GM21423 (cell line): Measurements from ENCODE around the gene KNL1.
"Not testable (repeated sequence)": the region's sequence is repeated elsewhere in the genome, so short reads cannot be mapped to it uniquely, and the experiment has no call there.

Source experiments
- ATAC-seq: cut with Tn5 transposase; IDR thresholded peaks from one replicate; pipeline ENCODE4 v1.9.1; 2021; ENCODE audit warnings: mild to moderate bottlenecking, moderate library complexity; ENCODE audit not compliant: unreplicated experiment

KNL1 gene

DNA sequence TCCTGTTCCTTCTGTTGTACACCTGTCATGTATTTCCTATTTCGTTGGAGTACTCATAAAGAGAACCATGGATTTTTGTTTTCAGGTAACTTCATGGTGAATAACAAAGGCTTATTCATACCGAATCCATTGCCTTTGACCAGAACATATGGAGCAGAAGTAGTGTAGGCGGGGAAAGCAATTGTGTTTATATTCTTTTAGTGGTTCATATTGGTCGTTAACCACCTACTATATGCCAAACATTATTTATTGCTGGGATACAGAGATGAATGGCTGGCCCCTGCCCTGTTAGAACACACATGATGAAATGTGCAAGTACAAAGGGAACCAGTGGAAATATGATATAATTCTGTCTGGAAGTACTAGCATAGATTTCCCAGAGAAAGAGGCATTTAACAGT is 15.2 kb upstream of the KNL1 start:
- ATAC-seq: no peak

DNA sequence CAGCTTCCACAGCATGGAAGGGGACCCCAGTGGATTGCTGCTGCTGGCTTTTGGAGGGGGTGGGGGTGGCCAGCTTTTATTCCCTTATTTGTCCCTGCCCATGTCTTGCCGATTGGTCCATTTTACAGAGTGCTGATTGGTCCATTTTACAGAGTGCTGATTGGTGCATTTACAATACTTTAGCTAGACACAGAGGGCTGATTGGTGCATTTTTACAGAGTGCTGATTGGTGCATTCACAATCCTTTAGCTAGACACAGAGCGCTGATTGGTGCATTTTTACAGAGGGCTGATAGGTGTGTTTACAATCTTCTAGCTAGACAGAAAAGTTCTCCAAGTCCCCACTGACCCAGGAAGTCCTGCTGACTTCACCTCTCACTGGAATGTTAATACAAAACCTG is 12.3 kb upstream of the KNL1 start:
- ATAC-seq: not testable (repeated sequence)

DNA sequence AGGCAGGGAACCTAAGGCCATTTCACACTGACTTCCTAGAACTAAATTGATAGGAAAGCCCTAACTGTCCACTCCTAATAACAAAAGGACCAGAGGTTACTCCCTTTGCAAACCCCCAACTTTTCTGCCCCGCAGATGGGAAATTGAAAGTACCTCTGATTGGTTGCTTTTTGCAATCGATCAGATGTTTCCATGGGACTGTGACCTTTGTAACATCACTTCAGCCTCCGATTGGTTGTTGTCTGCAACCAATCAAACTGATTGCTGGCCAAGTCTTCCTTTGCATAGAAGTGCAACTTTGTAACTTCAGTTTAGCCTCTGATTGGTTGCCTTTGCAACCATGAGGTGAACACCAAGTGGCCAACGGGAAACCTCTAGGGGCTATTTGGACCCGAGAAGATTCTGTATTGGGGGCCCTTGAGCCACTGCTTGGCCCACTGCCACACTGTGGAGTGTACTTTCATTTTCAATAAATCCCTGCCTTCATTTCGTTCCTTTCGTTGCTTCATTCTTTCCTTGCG is 11.3 kb upstream of the KNL1 start:
- no peak for ATAC-seq

DNA sequence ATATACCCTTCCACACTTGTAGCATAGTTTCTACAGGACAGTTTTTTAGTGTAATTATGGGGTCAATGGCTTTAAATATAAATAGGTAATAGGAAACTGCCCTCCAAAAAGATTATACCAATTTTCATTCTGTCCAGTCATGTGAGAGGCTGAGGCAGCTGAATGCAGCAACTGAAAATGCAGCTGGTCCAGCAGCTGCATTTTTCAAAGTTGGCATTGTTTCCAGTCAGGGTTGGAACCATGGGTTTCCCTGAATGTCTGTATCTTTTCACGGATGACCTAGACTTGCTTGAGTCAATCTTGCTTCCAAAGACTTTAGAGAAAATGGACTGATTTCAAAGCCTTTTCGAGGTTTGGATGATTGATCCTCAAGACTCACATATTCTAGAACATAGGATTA is 9.9 kb upstream of the KNL1 start:
- ATAC-seq: no peak

DNA sequence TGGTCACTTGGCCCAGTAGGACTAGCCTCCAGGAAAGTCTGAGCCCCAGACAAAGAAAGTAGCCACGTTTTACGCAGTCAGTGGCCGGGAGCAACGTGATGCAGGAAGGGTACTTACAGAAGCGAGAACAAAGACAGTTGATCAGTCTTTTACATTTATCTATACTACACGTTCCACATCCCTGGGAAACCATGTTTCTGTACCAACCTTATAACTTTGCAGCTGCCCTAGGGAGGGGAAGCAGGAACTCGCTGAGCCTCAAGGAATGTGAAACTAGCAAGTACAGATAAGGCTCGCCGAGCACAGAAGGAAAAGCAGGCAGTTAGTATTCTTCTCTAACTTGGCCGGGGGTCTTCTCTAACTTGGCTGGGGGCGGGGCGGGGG is 3.4 kb upstream of the KNL1 start:
- no peak for ATAC-seq

DNA sequence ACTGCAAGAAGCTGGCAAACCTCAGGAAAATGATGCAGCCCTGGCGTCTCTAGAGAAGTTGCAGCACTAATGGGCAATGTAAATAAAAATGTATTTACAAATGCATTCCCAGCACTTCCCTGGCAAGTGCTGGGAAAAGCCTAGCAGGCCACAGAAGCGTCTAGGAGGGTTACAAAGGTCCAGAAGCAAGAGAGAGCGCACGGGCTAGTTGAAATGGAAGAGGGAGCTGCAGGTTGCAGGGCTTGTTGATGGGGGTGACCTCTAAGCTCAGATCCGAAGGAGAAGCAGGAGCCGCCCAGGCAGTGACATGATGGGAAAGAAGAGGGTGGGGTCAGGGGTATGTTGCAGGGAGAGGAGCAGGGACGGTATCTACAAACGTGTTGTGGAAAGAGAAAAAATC is 2.7 kb upstream of the KNL1 start:
- ATAC-seq: no peak

DNA sequence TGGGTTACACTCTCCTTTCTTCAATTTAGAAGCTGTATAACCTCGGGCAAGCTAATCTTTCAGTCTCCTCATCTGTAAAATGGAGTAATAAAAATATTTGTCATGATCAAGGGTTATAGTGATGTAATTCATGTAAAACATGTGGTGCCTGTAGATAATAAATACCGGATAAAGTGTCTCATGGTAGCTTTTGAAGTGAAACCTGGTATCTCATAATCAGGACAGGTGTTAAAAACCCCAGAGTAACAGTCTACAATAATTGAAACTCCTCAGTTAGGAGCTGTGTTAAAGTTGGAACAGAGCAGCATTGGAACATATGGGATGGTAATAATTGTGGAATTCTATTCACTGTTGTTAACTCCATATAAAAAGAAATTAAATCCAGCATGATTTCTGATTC is 884 bp upstream of the KNL1 start:
- ATAC-seq: no peak

DNA sequence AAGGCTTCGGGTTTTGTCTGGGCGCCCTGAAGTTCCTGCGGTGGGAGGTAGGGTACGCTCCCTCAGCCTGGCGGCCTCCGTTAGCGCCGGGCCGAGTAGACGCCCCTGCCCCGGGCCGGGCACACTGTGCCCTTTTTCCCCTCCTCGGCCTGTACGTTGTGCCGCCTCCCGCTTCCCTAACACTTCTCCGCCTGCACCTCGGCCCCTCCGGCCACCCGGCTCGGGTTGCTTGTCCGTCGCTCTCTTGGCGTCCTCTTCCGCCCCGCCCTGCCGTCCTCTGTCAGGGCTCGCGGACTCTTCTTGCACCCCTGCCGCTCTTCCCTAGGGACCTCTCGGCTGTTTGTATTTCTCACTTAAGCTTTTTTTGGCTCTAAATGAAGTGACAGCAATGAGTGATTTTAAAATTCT is 384 bp downstream of the KNL1 start:
- ATAC-seq: peak; percentile 38

DNA sequence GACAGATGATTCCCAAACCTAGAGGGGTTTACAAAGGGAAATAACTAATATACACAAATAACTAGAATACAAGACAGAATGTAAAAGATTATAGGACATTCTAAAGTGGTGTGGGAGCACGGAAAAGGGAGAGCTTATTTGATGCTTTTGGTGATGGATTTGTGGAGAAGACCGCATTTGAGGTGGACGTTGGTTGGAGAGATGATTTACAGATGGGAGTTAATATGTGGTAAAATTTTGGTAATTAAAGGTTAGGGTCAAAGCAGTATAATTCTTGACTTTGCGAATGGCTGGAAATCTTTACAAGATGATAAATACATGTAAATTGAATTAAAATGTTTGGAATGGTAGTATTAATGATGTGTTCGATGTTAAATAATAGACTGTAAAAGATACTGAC is 1.2 kb downstream of the KNL1 start:
- no peak for ATAC-seq

DNA sequence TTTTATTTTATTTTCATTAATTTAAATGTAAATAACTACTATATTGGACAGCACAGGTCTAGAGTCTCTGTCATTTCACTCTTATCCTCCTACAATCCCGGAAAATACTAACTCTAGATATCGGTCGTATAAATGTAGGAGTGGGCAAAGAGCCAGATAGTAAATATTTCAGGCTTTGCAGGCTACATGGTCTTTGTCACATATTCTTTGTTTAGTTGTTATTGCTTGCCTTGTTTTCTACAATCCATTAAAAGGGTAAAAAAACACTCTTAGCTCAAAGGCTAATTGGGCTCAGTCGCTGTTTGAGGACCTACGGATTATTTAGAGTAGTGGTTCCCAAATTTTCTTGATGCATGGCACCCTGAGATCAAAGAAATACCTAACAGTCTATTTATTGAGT is 1.7 kb downstream of the KNL1 start:
- ATAC-seq: no peak

DNA sequence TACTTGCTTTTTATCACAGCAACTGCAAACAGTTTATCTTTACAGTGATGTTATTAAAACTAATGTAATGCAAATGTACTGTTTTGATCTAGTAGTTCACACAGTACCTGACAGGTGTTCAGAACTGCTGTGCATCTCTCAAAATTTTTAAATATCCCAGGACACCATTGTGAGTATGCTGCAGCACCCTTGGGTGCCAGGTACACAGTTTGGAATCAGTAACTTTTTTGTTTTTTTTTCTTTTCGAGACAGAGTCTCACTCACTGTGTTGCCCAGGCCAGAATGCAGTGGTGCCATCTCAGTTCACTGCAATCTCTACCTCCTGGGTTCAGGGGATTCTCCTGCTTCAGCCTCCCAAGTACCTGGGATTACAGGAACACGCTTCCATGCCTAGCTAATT is 3.0 kb downstream of the KNL1 start:
- no peak for ATAC-seq

DNA sequence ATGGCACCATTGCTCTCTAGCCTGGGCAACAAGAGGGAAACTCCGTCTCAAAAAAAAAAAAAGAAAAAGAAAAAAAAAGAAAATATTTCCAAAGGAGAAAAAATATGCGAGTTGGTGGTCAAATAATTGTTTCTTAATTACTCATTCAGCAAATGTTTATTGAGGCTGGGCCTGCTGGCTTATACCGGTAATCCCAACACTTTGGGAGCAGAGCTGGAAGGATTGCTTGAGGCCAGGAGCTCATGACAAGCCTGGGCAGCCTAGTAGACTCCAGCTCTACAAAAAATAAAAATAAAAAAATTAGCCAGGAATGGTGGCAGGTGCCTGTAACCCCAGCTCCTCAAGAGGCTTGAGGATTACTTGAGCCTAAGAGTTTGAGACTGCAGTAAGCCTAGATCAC is 4.1 kb downstream of the KNL1 start:
- no peak for ATAC-seq

DNA sequence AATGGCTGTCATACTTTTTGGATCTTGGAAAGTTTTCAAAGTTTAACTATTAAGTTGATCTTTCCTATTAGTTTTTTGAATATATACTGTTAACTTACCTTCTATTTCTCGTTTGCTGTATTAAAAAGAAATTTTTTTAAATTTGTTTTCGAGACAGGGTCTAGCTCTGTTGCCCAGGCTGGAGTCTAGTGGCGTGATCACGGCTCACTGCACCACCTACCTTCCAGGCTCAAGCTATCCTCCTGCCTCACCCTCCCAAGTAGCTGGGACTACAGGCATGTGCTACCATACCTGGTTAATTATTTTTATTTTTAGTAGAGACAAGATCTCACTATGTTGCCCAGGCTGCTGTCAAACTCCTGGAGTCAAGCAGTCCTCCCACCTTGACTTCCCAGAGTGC is 4.6 kb downstream of the KNL1 start:
- no peak for ATAC-seq

DNA sequence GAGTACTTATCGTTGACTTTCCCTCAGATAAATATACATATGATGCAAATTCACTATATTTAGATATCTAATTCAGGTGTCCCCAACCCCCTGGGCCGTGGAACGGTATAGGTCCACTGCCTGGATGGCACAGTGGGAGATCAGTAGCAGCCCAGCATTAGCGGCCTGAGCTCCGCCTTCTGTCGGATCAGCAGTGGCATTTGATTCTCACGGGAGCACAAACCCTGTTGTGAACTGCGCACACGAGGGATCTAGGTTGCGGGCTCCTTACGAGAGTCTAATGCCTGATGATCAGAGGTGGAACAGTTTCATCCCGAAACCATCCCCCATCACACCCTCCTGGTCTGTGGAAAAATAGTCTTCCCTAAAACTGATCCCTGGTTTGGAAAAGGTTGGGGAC is 6.9 kb downstream of the KNL1 start:
- no peak for ATAC-seq

DNA sequence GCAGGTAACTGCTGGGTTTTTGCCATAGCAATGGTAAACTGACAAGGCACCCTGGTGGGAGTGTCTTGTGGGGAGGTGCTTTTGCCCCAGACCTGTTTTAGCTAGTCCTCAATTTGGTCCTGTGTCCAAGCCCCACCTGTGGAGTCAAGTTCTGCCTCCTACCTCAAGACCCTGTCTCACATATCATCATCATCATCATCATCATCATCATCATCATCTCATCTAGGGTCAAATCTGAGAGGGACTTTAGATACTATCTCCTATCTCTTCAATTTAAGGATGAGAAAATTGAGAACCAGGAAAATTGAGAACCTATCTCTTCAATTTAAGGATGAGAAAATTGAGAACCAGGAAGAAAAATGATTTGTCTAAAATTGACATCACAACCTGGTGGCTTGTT is 9.9 kb downstream of the KNL1 start:
- no peak for ATAC-seq

DNA sequence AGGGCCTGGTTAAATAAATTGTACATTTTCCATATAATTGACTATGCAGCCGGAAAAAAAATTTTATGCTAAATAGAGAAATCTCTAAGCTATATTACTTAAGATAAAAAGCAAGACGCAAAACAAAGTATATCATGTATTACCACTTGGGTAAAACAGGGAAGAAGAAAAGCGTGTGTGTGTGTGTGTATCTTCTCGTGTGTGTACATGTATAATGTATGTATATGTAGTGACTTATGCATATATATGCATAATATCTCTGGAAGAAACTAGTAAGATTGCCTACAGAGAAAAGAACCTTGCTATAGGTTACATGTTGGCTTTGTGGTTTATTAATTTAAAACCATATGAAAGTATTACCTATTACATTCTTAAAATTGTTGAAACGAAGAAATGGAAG is 19.0 kb downstream of the KNL1 start:
- no peak for ATAC-seq

DNA sequence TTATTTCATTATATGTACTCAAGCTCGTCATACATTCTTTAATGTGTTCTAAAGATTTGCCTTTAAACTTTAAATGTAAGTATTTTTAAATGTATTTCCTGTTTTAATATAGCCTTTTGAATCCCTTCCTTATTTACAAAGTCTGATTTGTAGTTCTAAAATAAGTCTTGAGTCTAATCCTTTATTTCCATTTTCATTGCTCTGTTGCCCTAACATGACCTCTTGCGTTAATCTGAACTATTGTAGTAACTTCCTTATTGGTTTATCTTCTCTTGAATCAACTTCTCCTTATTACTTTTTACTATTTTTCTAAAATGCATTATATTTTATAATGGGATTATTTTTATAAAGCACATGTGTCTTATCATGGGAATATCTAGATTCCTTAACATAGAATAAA is 24.0 kb downstream of the KNL1 start:
- ATAC-seq: no peak

DNA sequence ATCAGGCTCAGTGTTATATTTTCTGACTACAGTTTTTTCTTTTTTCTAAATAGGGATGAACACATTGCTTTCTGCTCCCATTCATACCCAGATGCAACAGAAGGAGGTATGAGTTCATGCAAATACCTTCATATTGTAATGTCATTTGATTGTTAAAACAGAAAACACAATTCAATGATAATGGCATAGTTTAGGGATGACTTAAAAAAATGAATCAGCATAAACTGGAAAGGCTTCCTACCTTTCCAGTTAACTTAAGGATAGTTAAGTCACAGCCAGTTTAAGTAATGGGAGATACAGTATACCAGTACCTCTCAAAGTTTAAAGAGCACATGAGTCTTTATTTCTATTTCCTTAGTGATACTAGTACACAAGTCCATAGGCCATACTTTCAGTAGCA is 24.9 kb downstream of the KNL1 start:
- ATAC-seq: no peak

DNA sequence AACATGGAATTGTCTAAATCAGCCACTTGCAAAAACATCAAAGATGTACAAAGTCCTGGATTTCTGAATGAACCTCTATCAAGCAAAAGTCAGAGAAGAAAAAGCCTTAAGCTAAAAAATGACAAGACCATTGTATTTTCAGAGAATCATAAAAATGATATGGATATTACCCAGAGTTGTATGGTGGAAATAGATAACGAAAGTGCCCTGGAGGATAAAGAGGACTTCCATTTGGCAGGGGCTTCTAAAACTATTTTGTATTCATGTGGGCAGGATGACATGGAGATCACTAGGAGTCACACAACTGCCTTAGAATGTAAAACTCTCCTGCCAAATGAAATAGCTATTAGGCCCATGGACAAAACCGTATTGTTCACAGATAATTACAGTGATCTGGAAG is 29.3 kb downstream of the KNL1 start:
- ATAC-seq: no peak

DNA sequence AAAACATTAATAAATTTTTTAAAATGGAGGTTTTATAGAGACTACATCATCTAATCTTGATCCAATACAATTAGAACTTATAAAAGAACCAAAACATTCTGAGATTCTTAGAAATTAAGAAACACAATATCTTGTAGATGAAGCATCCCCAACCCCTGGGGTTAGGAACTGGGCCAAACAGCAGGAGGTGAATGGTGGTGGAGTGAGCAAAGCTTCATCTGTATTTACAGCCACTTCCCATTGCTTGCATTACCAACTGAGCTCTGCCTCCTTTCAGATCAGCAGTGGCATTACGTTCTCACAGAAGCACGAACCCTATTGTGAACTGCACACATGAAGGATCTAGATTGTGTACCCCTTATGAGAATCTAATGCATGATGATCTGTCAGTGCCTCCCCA is 36.3 kb downstream of the KNL1 start:
- ATAC-seq: no peak

DNA sequence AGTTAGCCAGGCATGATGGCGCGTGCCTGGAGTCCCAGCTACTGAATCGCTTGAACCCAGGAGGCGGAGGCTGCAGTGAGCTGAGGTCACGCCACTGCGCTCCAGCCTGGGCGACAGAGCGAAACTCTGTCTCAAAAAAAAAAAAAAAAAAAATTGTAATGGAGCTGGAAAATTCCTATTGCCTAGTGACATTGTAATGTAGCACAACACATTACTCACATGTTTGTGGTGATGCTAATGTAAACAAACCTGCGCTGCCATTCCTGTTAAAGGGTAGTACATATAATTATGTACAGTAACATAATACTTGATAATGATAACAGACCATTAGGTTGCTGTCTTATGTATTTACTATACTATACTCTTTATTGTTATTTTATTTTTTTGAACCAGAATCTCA is 39.1 kb downstream of the KNL1 start:
- ATAC-seq: no peak

DNA sequence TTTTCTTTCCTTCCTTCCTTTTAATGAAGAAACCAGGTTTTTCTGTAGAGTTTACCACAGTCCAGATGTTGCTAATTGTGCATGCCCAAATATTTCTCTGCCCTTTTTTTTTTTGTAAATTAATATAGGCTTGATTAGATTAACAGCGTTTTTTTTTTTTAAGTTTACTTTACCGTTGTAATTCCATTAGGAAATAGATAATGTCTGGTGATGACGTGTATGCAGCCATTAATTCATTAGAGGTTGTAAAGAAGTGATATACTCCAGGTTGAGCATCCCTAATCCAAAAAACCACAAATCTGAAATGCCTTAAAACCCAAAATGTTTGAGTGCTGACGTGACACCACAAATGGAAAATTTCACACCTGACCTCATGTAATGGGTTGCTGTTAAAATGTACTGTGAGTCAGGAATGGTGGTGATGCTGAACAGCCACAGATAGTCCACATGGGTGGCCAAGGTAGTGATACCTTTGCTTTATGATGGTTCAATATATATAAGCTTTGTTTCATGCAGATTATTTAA is 43.2 kb downstream of the KNL1 start:
- no peak for ATAC-seq

DNA sequence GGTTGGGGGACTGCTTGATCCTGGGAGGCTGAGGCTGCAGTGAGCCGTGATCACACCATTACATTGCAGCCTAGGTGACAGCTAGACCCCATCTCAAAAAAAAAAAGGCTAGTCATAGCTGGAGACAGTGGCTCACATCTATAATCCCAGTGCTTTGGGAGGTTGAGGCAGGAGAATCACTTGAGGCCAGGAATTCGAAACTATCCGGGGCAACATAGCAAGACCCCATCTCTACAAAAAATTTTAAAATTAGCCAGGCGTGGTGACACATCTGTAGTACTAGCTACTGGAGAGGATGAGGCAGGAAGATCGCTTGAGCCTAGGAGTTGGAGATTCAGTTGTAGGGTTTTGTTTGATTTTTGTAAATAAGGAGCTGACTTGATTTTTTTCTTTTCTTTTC is 45.6 kb downstream of the KNL1 start:
- no peak for ATAC-seq

DNA sequence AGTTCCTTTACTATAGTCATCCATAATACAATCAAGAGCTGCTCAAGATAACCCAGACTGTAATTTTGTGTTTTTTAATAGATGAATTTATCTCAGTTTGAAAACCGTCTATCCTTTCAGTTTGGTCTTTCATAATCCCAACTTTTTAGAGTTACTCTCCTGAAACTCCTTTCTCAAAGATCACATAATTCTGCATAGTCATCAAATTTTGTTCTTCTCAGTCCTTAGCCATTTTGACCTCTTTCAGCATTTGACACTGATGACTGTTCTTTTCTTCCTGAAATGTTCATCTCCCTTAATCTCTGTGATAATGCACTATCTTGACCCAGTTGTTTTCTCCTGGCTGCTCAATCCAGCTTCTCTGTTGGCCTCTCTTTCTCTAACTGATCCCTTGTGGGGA is 53.5 kb downstream of the KNL1 start:
- ATAC-seq: no peak
